HepG2 (cell line): ENCODE measurements around the gene USP5. TPM values are rescaled to one million over a fixed set of nuclear protein-coding genes. Genes with fewer than 3 reads are reported as not detected.

Experiments
- AHR ChIP-seq: IDR thresholded peaks from 2 replicates; pipeline ENCODE4 v1.6.1; 2018; ENCODE audit warnings: missing genetic modification reagents, missing compliant biosample characterization
- CAMTA2 ChIP-seq: sonication (generic); formaldehyde crosslinking; IDR thresholded peaks from 2 replicates; pipeline ENCODE4 v1.4.0; 2020; ENCODE audit warnings: mild to moderate bottlenecking, missing genetic modification reagents, borderline replicate concordance
- IKZF4 ChIP-seq: sonication (generic); formaldehyde crosslinking; IDR thresholded peaks from 2 replicates; pipeline ENCODE4 v1.5.1; 2020; ENCODE audit warnings: borderline replicate concordance, mild to moderate bottlenecking, low read depth, missing genetic modification reagents; ENCODE audit errors: not compliant biosample characterization
- NR2F6 ChIP-seq, 2 experiments: IDR thresholded peaks; 2 replicates each; pipeline ENCODE4 v1.6.1; 2016; ENCODE audit warnings: antibody characterized with exemption in 1 of 2, mild to moderate bottlenecking in 1 of 2
- RAD21 ChIP-seq: fragments of 450-650 bp; formaldehyde crosslinking; IDR thresholded peaks from 2 replicates; pipeline ENCODE4 v1.5.0; 2020; ENCODE audit warnings: mild to moderate bottlenecking
- SIN3A ChIP-seq: IDR thresholded peaks from 2 replicates; pipeline ENCODE4 v1.6.1; 2011; ENCODE audit warnings: low read depth, mild to moderate bottlenecking, control low read depth, low read length, borderline replicate concordance
- ZNF350 ChIP-seq: sonication (generic); formaldehyde crosslinking; IDR thresholded peaks from 2 replicates; pipeline ENCODE4 v1.4.0; 2020; ENCODE audit warnings: mild to moderate bottlenecking, low read depth, missing genetic modification reagents, borderline replicate concordance
- polyA plus RNA-seq, 8 experiments: library from polyadenylated mRNA; depleted of rRNA in 3 of 8; stranded (reverse) in 7 of 8; unstranded in 1 of 8; fragments of >200 nt; fragmentation: Illumina TruSeq in 4 of 8; extraction: Trizol in 4 of 8; gene quantifications; 2 replicates each; pipeline versions ENCODE4 v1.2.1 to v1.2.3, GENCODE V29; 2011 to 2016; ENCODE audit warnings: low read depth in 4 of 8, missing spikeins in 1 of 8, mixed read lengths in 1 of 8; ENCODE audit not compliant: insufficient read depth in 1 of 8
- total RNA-seq, 5 experiments: library from RNA; depleted of rRNA; stranded (reverse); fragments of >200 nt; fragmentation: Illumina TruSeq; extraction: Trizol; gene quantifications; 2 replicates each; pipeline ENCODE4 v1.2.3, GENCODE V29; 2016; ENCODE audit warnings: low read depth in 1 of 5
- TF ChIP-seq, protein P1 (sequence below): sonication (generic); formaldehyde crosslinking; IDR thresholded peaks from 2 replicates; pipeline ENCODE4 v1.8.0; 2023; ENCODE audit warnings: mild to moderate bottlenecking, missing genetic modification reagents
- TF ChIP-seq, protein P2 (sequence below): sonication (generic); formaldehyde crosslinking; conservative IDR thresholded peaks from 2 replicates; pipeline ENCODE4 v1.4.0; 2020; ENCODE audit warnings: mild to moderate bottlenecking, missing genetic modification reagents, moderate library complexity
- TF ChIP-seq, protein P3 (sequence below): sonication (generic); formaldehyde crosslinking; IDR thresholded peaks from 2 replicates; pipeline ENCODE4 v1.9.0; 2021; ENCODE audit warnings: missing genetic modification reagents, borderline replicate concordance
- TF ChIP-seq, protein P4 (sequence below): sonication (generic); formaldehyde crosslinking; IDR thresholded peaks from 2 replicates; pipeline ENCODE4 v1.4.0; 2020; ENCODE audit warnings: mild to moderate bottlenecking, low read depth, missing genetic modification reagents
- TF ChIP-seq, protein P5 (sequence below): sonication (generic); formaldehyde crosslinking; IDR thresholded peaks from 2 replicates; pipeline ENCODE4 v1.4.0; 2020; ENCODE audit warnings: missing genetic modification reagents, mild to moderate bottlenecking, borderline replicate concordance
- TF ChIP-seq, protein P6 (sequence below): sonication (generic); formaldehyde crosslinking; IDR thresholded peaks from 2 replicates; pipeline ENCODE4 v1.5.0; 2020; ENCODE audit warnings: missing genetic modification reagents
- TF ChIP-seq, protein P7 (sequence below): sonication (generic); formaldehyde crosslinking; IDR thresholded peaks from 2 replicates; pipeline ENCODE4 v1.5.0; 2020; ENCODE audit warnings: missing genetic modification reagents, mild to moderate bottlenecking, borderline replicate concordance

USP5 gene
- total and polyA plus RNA-seq, 2 of the 13 experiments (the other 11 are each of a cell fraction or from before 2014, with no cell fraction given): 39.6 to 56.0 TPM

DNA sequence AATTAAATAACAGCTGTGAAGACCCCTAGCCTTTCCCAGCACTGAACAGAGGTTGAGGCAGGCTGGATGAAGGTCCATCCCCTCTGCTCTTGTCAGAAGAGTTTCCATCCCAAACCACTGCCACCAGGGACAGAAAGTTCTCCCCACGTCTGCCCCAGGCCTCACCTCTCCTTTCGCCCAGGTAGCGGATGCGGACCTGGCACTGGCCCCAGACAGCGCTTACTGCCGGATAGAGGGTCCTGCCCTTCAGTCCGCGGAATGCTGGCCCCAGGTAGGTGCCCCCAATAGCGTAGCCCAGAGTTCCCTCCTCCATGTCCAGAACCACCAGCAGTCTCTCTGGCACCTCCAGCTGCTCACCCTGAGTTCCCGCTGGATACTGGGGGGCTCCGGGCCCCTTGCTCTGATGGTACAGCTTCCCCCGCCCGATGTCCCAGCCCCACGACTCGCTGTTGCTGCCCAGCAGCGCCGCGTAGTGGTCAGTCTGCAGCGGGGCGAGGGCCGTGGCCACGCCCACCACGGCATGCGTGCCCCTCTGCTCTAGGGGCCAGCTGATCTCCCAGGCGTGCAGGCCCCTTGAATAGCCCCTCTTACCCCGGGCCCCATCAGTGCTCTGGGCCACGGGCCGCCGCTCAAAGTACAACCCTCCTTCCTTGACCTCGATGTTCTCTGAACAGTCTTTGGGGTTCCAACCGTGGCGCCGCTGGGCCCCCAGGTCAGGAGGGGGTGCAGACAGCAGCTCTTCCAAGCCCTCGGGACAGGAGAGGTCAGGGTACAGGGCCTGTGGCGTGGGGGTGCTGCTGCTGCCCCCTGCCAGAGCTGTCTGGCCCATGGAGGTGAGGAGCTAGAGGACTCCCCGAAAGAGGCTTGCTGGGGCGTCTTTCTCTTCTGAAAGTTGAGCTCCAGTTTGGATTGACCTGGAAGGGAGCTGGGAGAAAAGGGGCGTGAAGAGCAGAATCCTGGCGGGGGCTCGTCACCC lies 20.4 kb downstream of the USP5 start (continued):
- TF ChIP-seq, protein P1, sequence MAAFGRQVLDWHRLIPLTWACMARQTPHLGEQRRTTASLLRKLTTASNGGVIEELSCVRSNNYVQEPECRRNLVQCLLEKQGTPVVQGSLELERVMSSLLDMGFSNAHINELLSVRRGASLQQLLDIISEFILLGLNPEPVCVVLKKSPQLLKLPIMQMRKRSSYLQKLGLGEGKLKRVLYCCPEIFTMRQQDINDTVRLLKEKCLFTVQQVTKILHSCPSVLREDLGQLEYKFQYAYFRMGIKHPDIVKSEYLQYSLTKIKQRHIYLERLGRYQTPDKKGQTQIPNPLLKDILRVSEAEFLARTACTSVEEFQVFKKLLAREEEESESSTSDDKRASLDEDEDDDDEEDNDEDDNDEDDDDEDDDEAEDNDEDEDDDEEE (CRISPR knock-in tag): 0 out of 2 replicates have a peak, but pooled peaks have one; percentile 77
- TF ChIP-seq IKZF4 (CRISPR knock-in tag) (no peak), AHR (CRISPR knock-in tag) (peak; percentile 94; the same call in 1 of the 2 replicates), NR2F6 (IDR thresholded peaks at IDR 0.05) (no peak), NR2F6 (CRISPR knock-in tag; IDR thresholded peaks at IDR 0.05) (peak; percentile 44), SIN3A (peak; percentile 86), CAMTA2 (CRISPR knock-in tag) (no peak), RAD21 (peak; percentile 75), ZNF350 (peak; percentile 77)
- TF ChIP-seq, protein P2, sequence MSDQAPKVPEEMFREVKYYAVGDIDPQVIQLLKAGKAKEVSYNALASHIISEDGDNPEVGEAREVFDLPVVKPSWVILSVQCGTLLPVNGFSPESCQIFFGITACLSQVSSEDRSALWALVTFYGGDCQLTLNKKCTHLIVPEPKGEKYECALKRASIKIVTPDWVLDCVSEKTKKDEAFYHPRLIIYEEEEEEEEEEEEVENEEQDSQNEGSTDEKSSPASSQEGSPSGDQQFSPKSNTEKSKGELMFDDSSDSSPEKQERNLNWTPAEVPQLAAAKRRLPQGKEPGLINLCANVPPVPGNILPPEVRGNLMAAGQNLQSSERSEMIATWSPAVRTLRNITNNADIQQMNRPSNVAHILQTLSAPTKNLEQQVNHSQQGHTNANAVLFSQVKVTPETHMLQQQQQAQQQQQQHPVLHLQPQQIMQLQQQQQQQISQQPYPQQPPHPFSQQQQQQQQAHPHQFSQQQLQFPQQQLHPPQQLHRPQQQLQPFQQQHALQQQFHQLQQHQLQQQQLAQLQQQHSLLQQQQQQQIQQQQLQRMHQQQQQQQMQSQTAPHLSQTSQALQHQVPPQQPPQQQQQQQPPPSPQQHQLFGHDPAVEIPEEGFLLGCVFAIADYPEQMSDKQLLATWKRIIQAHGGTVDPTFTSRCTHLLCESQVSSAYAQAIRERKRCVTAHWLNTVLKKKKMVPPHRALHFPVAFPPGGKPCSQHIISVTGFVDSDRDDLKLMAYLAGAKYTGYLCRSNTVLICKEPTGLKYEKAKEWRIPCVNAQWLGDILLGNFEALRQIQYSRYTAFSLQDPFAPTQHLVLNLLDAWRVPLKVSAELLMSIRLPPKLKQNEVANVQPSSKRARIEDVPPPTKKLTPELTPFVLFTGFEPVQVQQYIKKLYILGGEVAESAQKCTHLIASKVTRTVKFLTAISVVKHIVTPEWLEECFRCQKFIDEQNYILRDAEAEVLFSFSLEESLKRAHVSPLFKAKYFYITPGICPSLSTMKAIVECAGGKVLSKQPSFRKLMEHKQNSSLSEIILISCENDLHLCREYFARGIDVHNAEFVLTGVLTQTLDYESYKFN (CRISPR knock-in tag): peak; percentile 63
- TF ChIP-seq, protein P3, sequence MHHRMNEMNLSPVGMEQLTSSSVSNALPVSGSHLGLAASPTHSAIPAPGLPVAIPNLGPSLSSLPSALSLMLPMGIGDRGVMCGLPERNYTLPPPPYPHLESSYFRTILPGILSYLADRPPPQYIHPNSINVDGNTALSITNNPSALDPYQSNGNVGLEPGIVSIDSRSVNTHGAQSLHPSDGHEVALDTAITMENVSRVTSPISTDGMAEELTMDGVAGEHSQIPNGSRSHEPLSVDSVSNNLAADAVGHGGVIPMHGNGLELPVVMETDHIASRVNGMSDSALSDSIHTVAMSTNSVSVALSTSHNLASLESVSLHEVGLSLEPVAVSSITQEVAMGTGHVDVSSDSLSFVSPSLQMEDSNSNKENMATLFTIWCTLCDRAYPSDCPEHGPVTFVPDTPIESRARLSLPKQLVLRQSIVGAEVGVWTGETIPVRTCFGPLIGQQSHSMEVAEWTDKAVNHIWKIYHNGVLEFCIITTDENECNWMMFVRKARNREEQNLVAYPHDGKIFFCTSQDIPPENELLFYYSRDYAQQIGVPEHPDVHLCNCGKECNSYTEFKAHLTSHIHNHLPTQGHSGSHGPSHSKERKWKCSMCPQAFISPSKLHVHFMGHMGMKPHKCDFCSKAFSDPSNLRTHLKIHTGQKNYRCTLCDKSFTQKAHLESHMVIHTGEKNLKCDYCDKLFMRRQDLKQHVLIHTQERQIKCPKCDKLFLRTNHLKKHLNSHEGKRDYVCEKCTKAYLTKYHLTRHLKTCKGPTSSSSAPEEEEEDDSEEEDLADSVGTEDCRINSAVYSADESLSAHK (CRISPR knock-in tag): no peak
- TF ChIP-seq, protein P4, sequence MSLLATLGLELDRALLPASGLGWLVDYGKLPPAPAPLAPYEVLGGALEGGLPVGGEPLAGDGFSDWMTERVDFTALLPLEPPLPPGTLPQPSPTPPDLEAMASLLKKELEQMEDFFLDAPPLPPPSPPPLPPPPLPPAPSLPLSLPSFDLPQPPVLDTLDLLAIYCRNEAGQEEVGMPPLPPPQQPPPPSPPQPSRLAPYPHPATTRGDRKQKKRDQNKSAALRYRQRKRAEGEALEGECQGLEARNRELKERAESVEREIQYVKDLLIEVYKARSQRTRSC: 0 out of 2 replicates have a peak, but pooled peaks have one; percentile 71
- TF ChIP-seq, protein P5, sequence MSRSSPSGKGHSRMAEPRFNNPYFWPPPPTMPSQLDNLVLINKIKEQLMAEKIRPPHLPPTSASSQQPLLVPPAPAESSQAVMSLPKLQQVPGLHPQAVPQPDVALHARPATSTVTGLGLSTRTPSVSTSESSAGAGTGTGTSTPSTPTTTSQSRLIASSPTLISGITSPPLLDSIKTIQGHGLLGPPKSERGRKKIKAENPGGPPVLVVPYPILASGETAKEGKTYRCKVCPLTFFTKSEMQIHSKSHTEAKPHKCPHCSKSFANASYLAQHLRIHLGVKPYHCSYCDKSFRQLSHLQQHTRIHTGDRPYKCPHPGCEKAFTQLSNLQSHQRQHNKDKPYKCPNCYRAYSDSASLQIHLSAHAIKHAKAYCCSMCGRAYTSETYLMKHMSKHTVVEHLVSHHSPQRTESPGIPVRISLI (CRISPR knock-in tag): peak; percentile 51; the same call in 1 of the 2 replicates
- TF ChIP-seq, protein P6, sequence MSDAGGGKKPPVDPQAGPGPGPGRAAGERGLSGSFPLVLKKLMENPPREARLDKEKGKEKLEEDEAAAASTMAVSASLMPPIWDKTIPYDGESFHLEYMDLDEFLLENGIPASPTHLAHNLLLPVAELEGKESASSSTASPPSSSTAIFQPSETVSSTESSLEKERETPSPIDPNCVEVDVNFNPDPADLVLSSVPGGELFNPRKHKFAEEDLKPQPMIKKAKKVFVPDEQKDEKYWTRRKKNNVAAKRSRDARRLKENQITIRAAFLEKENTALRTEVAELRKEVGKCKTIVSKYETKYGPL (CRISPR knock-in tag): 0 out of 2 replicates have a peak, but pooled peaks have one; percentile 51
- TF ChIP-seq, protein P7, sequence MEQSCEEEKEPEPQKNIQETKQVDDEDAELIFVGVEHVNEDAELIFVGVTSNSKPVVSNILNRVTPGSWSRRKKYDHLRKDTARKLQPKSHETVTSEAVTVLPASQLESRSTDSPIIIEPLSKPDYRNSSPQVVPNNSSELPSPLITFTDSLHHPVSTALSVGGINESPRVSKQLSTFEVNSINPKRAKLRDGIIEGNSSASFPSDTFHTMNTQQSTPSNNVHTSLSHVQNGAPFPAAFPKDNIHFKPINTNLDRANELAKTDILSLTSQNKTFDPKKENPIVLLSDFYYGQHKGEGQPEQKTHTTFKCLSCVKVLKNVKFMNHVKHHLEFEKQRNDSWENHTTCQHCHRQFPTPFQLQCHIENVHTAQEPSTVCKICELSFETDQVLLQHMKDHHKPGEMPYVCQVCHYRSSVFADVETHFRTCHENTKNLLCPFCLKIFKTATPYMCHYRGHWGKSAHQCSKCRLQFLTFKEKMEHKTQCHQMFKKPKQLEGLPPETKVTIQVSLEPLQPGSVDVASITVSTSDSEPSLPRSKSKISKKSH (CRISPR knock-in tag): peak; percentile 62; the same call in 1 of the 2 replicates
